ENCODE data around the gene HDAC3.

GRCh38 chr5:141573489-141574121 lies 63.0 kb downstream of the HDAC3 start:
- TF ChIP-seq CTCF (IDR thresholded peaks at IDR 0.05; ENCODE audit: insufficient read depth, low read length), result no peak
- TF ChIP-seq POLR2AphosphoS5 (IDR thresholded peaks at IDR 0.05; ENCODE audit: low read depth), result no peak
